ENCODE results near the gene OR13C2. TPM values are rescaled to one million over a fixed set of nuclear protein-coding genes. Genes with fewer than 3 reads are reported as not detected.
"Not testable (repeated sequence)": the region's sequence is repeated elsewhere in the genome, so short reads cannot be mapped to it uniquely, and the experiment has no call there.

OR13C2 gene
- not detected in 2 replicates for polyA plus RNA-seq (2011; rRNA removed)
- polyA minus RNA-seq (2011; rRNA and poly(A)+ RNA removed): not detected in 2 replicates

GRCh38 chr9:104605527-104605926, at the start of gene OR13C2:
OR13C2 (minus strand) TSS chr9:104605627; CDS start chr9:104605627, 0 bp downstream.
- H3K4me3 ChIP-seq (ENCODE audit: low read depth, low read length); H3K27me3 ChIP-seq (ENCODE audit: control insufficient read depth, insufficient read depth, low read length); POLR2A ChIA-PET; H3K27ac ChIP-seq (ENCODE audit: low read depth, low read length); CTCF ChIA-PET; DNase-seq (ENCODE audit: low read depth, low spot score); H3K9me3 ChIP-seq (ENCODE audit: control insufficient read depth, insufficient read depth, low read length): not testable (repeated sequence)

- DNase-seq (ENCODE audit: low read depth, low spot score): no peak
- TF ChIP-seq CTCF (IDR thresholded peaks at IDR 0.05; ENCODE audit: low read depth, low read length): no peak
- POLR2A ChIA-PET: no interaction called here
- CTCF ChIA-PET: no interaction called here
- Histone ChIP-seq H3K9me3 (ENCODE audit: control insufficient read depth, insufficient read depth, low read length) (peaks cover 34% of the 10 kb centered on the region), H3K4me3 (ENCODE audit: low read depth, low read length) (no peak overlapping the region), H3K27me3 (ENCODE audit: control insufficient read depth, insufficient read depth, low read length) (no peaks in the 10 kb centered on the region), H3K27ac (ENCODE audit: low read depth, low read length) (no peak overlapping the region)
These were observed 30.0 kb upstream of the OR13C2 start for GRCh38 chr9:104635456-104635855.

- no peak overlapping the region for H3K4me3 ChIP-seq (ENCODE audit: low read depth, low read length)
- no peak overlapping the region for H3K27ac ChIP-seq (ENCODE audit: low read depth, low read length)
- no peak for TF ChIP-seq CTCF (IDR thresholded peaks at IDR 0.05; ENCODE audit: low read depth, low read length)
- DNase-seq (ENCODE audit: low read depth, low spot score): no peak
- H3K27me3 ChIP-seq (ENCODE audit: control insufficient read depth, insufficient read depth, low read length): no peaks in the 10 kb centered on the region
- ChIA-PET POLR2A (no interaction called here), CTCF (no interaction called here)
- H3K9me3 ChIP-seq (ENCODE audit: control insufficient read depth, insufficient read depth, low read length): peaks cover 34% of the 10 kb centered on the region
These were observed 28.6 kb upstream of the OR13C2 start for GRCh38 chr9:104633976-104634520.

GRCh38 chr9:104625964-104626363, 20.5 kb upstream of the OR13C2 start:
- CTCF ChIA-PET; H3K27ac ChIP-seq (ENCODE audit: low read depth, low read length); H3K9me3 ChIP-seq (ENCODE audit: control insufficient read depth, insufficient read depth, low read length); DNase-seq (ENCODE audit: low read depth, low spot score); POLR2A ChIA-PET; H3K4me3 ChIP-seq (ENCODE audit: low read depth, low read length); H3K27me3 ChIP-seq (ENCODE audit: control insufficient read depth, insufficient read depth, low read length): not testable (repeated sequence)

GRCh38 chr9:104618104-104618503, 12.7 kb upstream of the OR13C2 start, which contains the start of gene OR13C9:
OR13C9 (minus strand) TSS chr9:104618204; CDS start chr9:104618204, 0 bp downstream.
- POLR2A ChIA-PET: no interaction called here
- no peak within 1 kb of the TSS for H3K4me3 ChIP-seq (ENCODE audit: low read depth, low read length)
- no peaks in the 10 kb centered on the region for H3K9me3 ChIP-seq (ENCODE audit: control insufficient read depth, insufficient read depth, low read length)
- CTCF ChIA-PET: no interaction called here
- no peaks in the 10 kb centered on the region for H3K27me3 ChIP-seq (ENCODE audit: control insufficient read depth, insufficient read depth, low read length)
- no peak for DNase-seq (ENCODE audit: low read depth, low spot score)
- no peak for TF ChIP-seq CTCF (IDR thresholded peaks at IDR 0.05; ENCODE audit: low read depth, low read length)
- no peak within 1 kb of the TSS for H3K27ac ChIP-seq (ENCODE audit: low read depth, low read length)

- ChIA-PET POLR2A (no interaction called here), CTCF (no interaction called here)
- no peaks in the 10 kb centered on the region for H3K9me3 ChIP-seq (ENCODE audit: control insufficient read depth, insufficient read depth, low read length)
- no peak overlapping the region for H3K27ac ChIP-seq (ENCODE audit: low read depth, low read length)
- no peaks in the 10 kb centered on the region for H3K27me3 ChIP-seq (ENCODE audit: control insufficient read depth, insufficient read depth, low read length)
- no peak overlapping the region for H3K4me3 ChIP-seq (ENCODE audit: low read depth, low read length)
- no peak for DNase-seq (ENCODE audit: low read depth, low spot score)
- no peak for TF ChIP-seq CTCF (IDR thresholded peaks at IDR 0.05; ENCODE audit: low read depth, low read length)
These were observed 12.0 kb upstream of the OR13C2 start for GRCh38 chr9:104617418-104617817.

Measured in AG04450 (cell line).